Endothelial cell of umbilical vein (primary cell): ENCODE measurements around the gene BRD3. TPM values are rescaled to one million over a fixed set of nuclear protein-coding genes. Genes with fewer than 3 reads are reported as not detected.

ENCODE experiments used
- BruUV-seq: library from RNA; stranded (reverse); fragments of 400-500 nt; replicated peaks from 2 replicates; lab custom pipeline; 2021; lab: Mats Ljungman, UMichigan
- CTCF ChIA-PET: fragments of 300-600, 350-600 bp; sonication (Branson Sonifier 250); formaldehyde crosslinking; loops from one replicate; lab custom pipeline; 2021; ENCODE audit warnings: antibody characterized with exemption, inconsistent platforms; lab: Charles Lee
- POLR2A ChIA-PET: fragments of 300-600, 350-600 bp; sonication (Branson Sonifier 250); formaldehyde crosslinking; loops from one replicate; lab custom pipeline; 2021; ENCODE audit warnings: antibody characterized with exemption, inconsistent platforms; lab: Charles Lee
- DNase-seq: peaks from one replicate; pipeline ENCODE4 v3.0.0-alpha.2; 2011; ENCODE audit warnings: low read depth, low spot score
- FAIRE-seq: peaks from 2 replicates; lab custom pipeline; 2011; peaks lifted over from hg19 to GRCh38; lab: Jason Lieb, UNC
- H2AFZ ChIP-seq: 2 replicates; pipeline ENCODE4 v1.6.0; 2012; ENCODE audit warnings: low read depth, low read length, control low read depth, inconsistent platforms
- H3K27ac ChIP-seq: 2 replicates; pipeline ENCODE4 v1.5.1; 2011; ENCODE audit warnings: low read depth, mild to moderate bottlenecking, control low read depth, low read length, moderate library complexity; ENCODE audit not compliant: insufficient read depth
- H3K27me3 ChIP-seq, 2 experiments: 2 replicates each; pipeline versions ENCODE4 v1.6.0 to v1.6.1; 2011; ENCODE audit warnings: low read length in 2 of 2, mixed read lengths in 1 of 2; ENCODE audit not compliant: control insufficient read depth in 2 of 2, insufficient read depth in 2 of 2
- H3K36me3 ChIP-seq, 2 experiments: 2 replicates in 1 of 2; 3 replicates in 1 of 2; pipeline ENCODE4 v1.5.1; 2011; ENCODE audit warnings: low read length in 2 of 2, mild to moderate bottlenecking in 1 of 2, moderate library complexity in 1 of 2; ENCODE audit not compliant: control insufficient read depth in 2 of 2, insufficient read depth in 2 of 2; ENCODE audit errors: extremely low read depth in 1 of 2
- H3K4me1 ChIP-seq: 3 replicates; pipeline ENCODE4 v1.5.1; 2011; ENCODE audit warnings: mild to moderate bottlenecking, low read length; ENCODE audit not compliant: control insufficient read depth, insufficient read depth; ENCODE audit errors: extremely low read depth
- H3K4me2 ChIP-seq: 2 replicates; pipeline ENCODE4 v1.6.1; 2011; ENCODE audit warnings: low read length, control low read depth, mixed read lengths; ENCODE audit not compliant: insufficient read depth
- H3K4me3 ChIP-seq, 3 experiments: fragments of 200-600 bp in 1 of 3; sonication (generic), shearing (Covaris generic) in 1 of 3; replicated peaks in 1 of 3; 2 replicates each; pipeline ENCODE4 v1.5.1; 2011 to 2016; ENCODE audit warnings: control low read depth in 3 of 3, low read length in 3 of 3, mild to moderate bottlenecking in 2 of 3, inconsistent platforms in 1 of 3, low read depth in 1 of 3, moderate library complexity in 1 of 3; ENCODE audit not compliant: insufficient read depth in 1 of 3
- H3K79me2 ChIP-seq: 2 replicates; pipeline ENCODE4 v1.6.0; 2012; ENCODE audit warnings: low read length, inconsistent platforms; ENCODE audit not compliant: control insufficient read depth, insufficient read depth
- H3K9ac ChIP-seq: replicated peaks from 2 replicates; pipeline ENCODE3; 2011; ENCODE audit warnings: low read length, control low read depth; ENCODE audit not compliant: insufficient read depth; ENCODE audit errors: extremely low read depth
- H3K9me1 ChIP-seq: replicated peaks from 3 replicates; pipeline ENCODE4 v1.6.0; 2011; ENCODE audit warnings: mild to moderate bottlenecking, low read length; ENCODE audit not compliant: control insufficient read depth, insufficient read depth; ENCODE audit errors: extremely low read depth
- H3K9me3 ChIP-seq: replicated peaks from 2 replicates; pipeline ENCODE4 v1.5.1; 2012; ENCODE audit warnings: low read length, inconsistent platforms; ENCODE audit not compliant: control insufficient read depth, insufficient read depth
- H4K20me1 ChIP-seq: replicated peaks from 2 replicates; pipeline ENCODE3; 2011; ENCODE audit warnings: mild to moderate bottlenecking, low read length; ENCODE audit not compliant: control insufficient read depth, insufficient read depth; ENCODE audit errors: extremely low read depth
- CTCF ChIP-seq, 2 donors: IDR thresholded peaks; 1 replicate in 1 of 2; 2 replicates in 1 of 2; pipeline ENCODE4 v1.5.1; 2011; ENCODE audit warnings: low read length in 2 of 2, mild to moderate bottlenecking in 2 of 2, moderate library complexity in 2 of 2, control low read depth in 1 of 2, inconsistent platforms in 1 of 2, low read depth in 1 of 2; ENCODE audit not compliant: insufficient read depth in 1 of 2; ENCODE audit errors: extremely low read depth in 1 of 2
- FOS ChIP-seq: IDR thresholded peaks from 2 replicates; pipeline ENCODE4 v1.6.1; 2011; ENCODE audit warnings: mild to moderate bottlenecking, low read length, moderate library complexity, borderline replicate concordance; ENCODE audit not compliant: insufficient read depth
- dilution Hi-C: fragments of 300-500 bp; cut with MboI; formaldehyde crosslinking; loops from one replicate; pipeline ENCODE4 v1.15.0; 2019; ENCODE audit warnings: low sequenced_read_pairs; ENCODE audit not compliant: extremely low pct_ligation_motif_present
- intact Hi-C: fragments of 100-400 bp; cut with micrococcal nuclease; formaldehyde crosslinking; loops from one replicate; pipeline ENCODE4 v1.10.0; 2022
- polyA plus RNA-seq, 4 experiments: library from polyadenylated mRNA; depleted of rRNA in 3 of 4; stranded (reverse) in 3 of 4; unstranded in 1 of 4; fragments of >200 nt; gene quantifications; 2 replicates each; pipeline versions ENCODE4 v1.2.1 to v1.2.3, GENCODE V29; 2011 to 2012; ENCODE audit warnings: missing spikeins in 1 of 4
- total RNA-seq: library from RNA; stranded (reverse); gene quantifications from 2 replicates; pipeline ENCODE4 v1.2.3, GENCODE V29; 2021

The BRD3 gene
- total and polyA plus RNA-seq, 2 donors (not counting 3 experiments of a cell fraction or from before 2014, with no cell fraction given) = 10.5 to 47.1 TPM

- CTCF ChIA-PET = interaction anchor here (0.9 to 4.0 kb wide), 6 partner anchors 26 to 424 kb away, joined by 3 to 24 read pairs (median 5); no protein-coding TSS in a partner anchor
Observed at GRCh38 chr9:134025606-134026541, 42.0 kb downstream of the BRD3 start.

More at GRCh38 chr9:134025606-134026541, 42.0 kb downstream of the BRD3 start:
- Histone ChIP-seq H3K9ac (peak overlapping the region; percentile 41), H3K9me1 (no peaks in the 10 kb centered on the region), H3K4me2 (peak overlapping the region; percentile 80), H3K27ac (no peak overlapping the region), H3K36me3 (peaks cover 0 to 2% of the 10 kb centered on the region in 2 experiments), H3K79me2 (no peaks in the 10 kb centered on the region), H3K4me1 (peaks cover 5% of the 10 kb centered on the region), H3K27me3 (no peaks in the 10 kb centered on the region), H3K9me3 (no peaks in the 10 kb centered on the region), H4K20me1 (no peaks in the 10 kb centered on the region), H2AFZ (peak overlapping the region; percentile 95), H3K4me3 (peak overlapping the region; percentile 62 to 84 (median 76))
- intact Hi-C loops (loop anchor here (1.0 to 2.0 kb wide), 4 partner anchors 33 to 905 kb away; partner anchors contain the start of genes BRD3, RALGDS and VAV2), dilution Hi-C loops (no loop called here)
- DNase-seq = peak; percentile 34
- POLR2A ChIA-PET = no interaction called here
- TF ChIP-seq CTCF (IDR thresholded peaks at IDR 0.05; ENCODE audit: extremely low read depth in 1 of 2, insufficient read depth in 1 of 2, low read depth in 1 of 2, low read length in 2 of 2) (peak in 1 of 2 donors; percentile 33), FOS (no peak)
- BruUV-seq = no TSS peak
- FAIRE-seq = peak; percentile 31
